Testis (tissue), 3 donors: ENCODE measurements around the gene SIL1. TPM values are rescaled to one million over a fixed set of nuclear protein-coding genes. Genes with fewer than 3 reads are reported as not detected.

Experiments
- DNase-seq: peaks from one replicate; pipeline ENCODE4 v3.0.0-alpha.2; 2019
- H3K27ac ChIP-seq, 2 donors: fragments of 200-600 bp; sonication (generic); one replicate each; pipeline ENCODE4 v1.5.1; 2019
- H3K27me3 ChIP-seq: fragments of 200-600 bp; sonication (generic); one replicate; pipeline ENCODE4 v1.5.1; 2019
- H3K36me3 ChIP-seq: fragments of 200-600 bp; sonication (generic); one replicate; pipeline ENCODE4 v1.5.1; 2017; ENCODE audit warnings: low read depth; ENCODE audit errors: missing control alignments
- H3K4me1 ChIP-seq: fragments of 200-600 bp; sonication (generic); one replicate; pipeline ENCODE4 v1.5.1; 2019
- H3K4me3 ChIP-seq, 2 donors: fragments of 200-600 bp; sonication (generic); one replicate each; pipeline ENCODE4 v1.5.1; 2017 to 2019
- H3K9me3 ChIP-seq: fragments of 200-600 bp; sonication (generic); one replicate; pipeline ENCODE4 v1.5.1; 2017
- POLR2A ChIP-seq: fragments of 450-650 bp; IDR thresholded peaks from one replicate; pipeline ENCODE4 v1.6.1; 2017; ENCODE audit warnings: antibody characterized with exemption, mild to moderate bottlenecking, moderate library complexity
- WGBS, 2 donors: methylation state at CpG; one replicate each; pipeline ENCODE4 v1.1.5; 2018; 5-methylcytosine and 5-hydroxymethylcytosine counted together
- intact Hi-C: fragments of 100-400 bp; cut with DNase I; formaldehyde crosslinking; loops from one replicate; pipeline ENCODE4 v1.15.1; 2023; ENCODE audit warnings: low total_unique reads
- polyA plus RNA-seq: library from polyadenylated mRNA; stranded (reverse); fragments of 350-450 nt; fragmentation: Illumina TruSeq; extraction: RNeasy Lipid Tissue Mini Kit (QIAGEN cat#74804); gene quantifications from one replicate; pipeline ENCODE4 v1.2.3, GENCODE V29; 2014; ENCODE audit warnings: low read depth, low replicate concordance; ENCODE audit not compliant: insufficient read depth
- total RNA-seq, 2 donors: library from RNA; depleted of rRNA; stranded (reverse); fragments of >200 nt; gene quantifications; one replicate each; pipeline ENCODE4 v1.2.3, GENCODE V29; 2016
- TF ChIP-seq, protein P1 (sequence below), 3 experiments: fragments of 450-650 bp in 2 of 3; fragments of 200-600 bp in 1 of 3; sonication (generic) in 1 of 3; IDR thresholded peaks; one replicate each; pipeline ENCODE4 v1.5.1; 2016 to 2019; ENCODE audit warnings: antibody characterized with exemption in 3 of 3, mild to moderate bottlenecking in 2 of 3, moderate library complexity in 1 of 3

SIL1 gene
- total and polyA plus RNA-seq, 3 donors from 2014 or later = 86.5 to 116 (median 98.2) TPM

GRCh38 chr5:138985256-138985655 is 212.9 kb downstream of the SIL1 start:
- H3K36me3 ChIP-seq = no peaks in the 10 kb centered on the region
- TF ChIP-seq POLR2A = no peak
- TF ChIP-seq, protein P1, sequence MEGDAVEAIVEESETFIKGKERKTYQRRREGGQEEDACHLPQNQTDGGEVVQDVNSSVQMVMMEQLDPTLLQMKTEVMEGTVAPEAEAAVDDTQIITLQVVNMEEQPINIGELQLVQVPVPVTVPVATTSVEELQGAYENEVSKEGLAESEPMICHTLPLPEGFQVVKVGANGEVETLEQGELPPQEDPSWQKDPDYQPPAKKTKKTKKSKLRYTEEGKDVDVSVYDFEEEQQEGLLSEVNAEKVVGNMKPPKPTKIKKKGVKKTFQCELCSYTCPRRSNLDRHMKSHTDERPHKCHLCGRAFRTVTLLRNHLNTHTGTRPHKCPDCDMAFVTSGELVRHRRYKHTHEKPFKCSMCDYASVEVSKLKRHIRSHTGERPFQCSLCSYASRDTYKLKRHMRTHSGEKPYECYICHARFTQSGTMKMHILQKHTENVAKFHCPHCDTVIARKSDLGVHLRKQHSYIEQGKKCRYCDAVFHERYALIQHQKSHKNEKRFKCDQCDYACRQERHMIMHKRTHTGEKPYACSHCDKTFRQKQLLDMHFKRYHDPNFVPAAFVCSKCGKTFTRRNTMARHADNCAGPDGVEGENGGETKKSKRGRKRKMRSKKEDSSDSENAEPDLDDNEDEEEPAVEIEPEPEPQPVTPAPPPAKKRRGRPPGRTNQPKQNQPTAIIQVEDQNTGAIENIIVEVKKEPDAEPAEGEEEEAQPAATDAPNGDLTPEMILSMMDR (IDR thresholded peaks at IDR 0.05) = no peak
- H3K9me3 ChIP-seq = no peaks in the 10 kb centered on the region
- DNase-seq = no peak
- no peak overlapping the region for H3K4me3 ChIP-seq
- 73 to 94% methylated on average over 4 of the region's 4 CpGs for WGBS, 2 donors
- H3K4me1 ChIP-seq = no peaks in the 10 kb centered on the region
- H3K27me3 ChIP-seq = no peaks in the 10 kb centered on the region
- intact Hi-C loops = no loop called here
- H3K27ac ChIP-seq = no peak overlapping the region

GRCh38 chr5:138983984-138984383 is 214.2 kb downstream of the SIL1 start:
- H3K9me3 ChIP-seq = no peaks in the 10 kb centered on the region
- H3K36me3 ChIP-seq = no peaks in the 10 kb centered on the region
- no peak for DNase-seq
- TF ChIP-seq, protein P1 (IDR thresholded peaks at IDR 0.05) = no peak
- no peak for TF ChIP-seq POLR2A
- intact Hi-C loops = no loop called here
- no peak overlapping the region for H3K27ac ChIP-seq
- 81 to 86% methylated on average over 2 of the region's 2 CpGs for WGBS, 2 donors
- no peaks in the 10 kb centered on the region for H3K4me1 ChIP-seq
- H3K27me3 ChIP-seq = no peaks in the 10 kb centered on the region
- H3K4me3 ChIP-seq = no peak overlapping the region

- H3K4me1 ChIP-seq = no peaks in the 10 kb centered on the region
- H3K9me3 ChIP-seq = no peaks in the 10 kb centered on the region
- TF ChIP-seq POLR2A = no peak
- TF ChIP-seq, protein P1 (IDR thresholded peaks at IDR 0.05) = no peak
- intact Hi-C loops = no loop called here
- H3K4me3 ChIP-seq = no peak overlapping the region
- H3K27ac ChIP-seq = no peak overlapping the region
- no peaks in the 10 kb centered on the region for H3K36me3 ChIP-seq
- WGBS, 2 donors = 83 to 92% methylated on average over 7 of the region's 7 CpGs
- no peaks in the 10 kb centered on the region for H3K27me3 ChIP-seq
- no peak for DNase-seq
Observed at GRCh38 chr5:138981586-138981985, 216.6 kb downstream of the SIL1 start.

DNA sequence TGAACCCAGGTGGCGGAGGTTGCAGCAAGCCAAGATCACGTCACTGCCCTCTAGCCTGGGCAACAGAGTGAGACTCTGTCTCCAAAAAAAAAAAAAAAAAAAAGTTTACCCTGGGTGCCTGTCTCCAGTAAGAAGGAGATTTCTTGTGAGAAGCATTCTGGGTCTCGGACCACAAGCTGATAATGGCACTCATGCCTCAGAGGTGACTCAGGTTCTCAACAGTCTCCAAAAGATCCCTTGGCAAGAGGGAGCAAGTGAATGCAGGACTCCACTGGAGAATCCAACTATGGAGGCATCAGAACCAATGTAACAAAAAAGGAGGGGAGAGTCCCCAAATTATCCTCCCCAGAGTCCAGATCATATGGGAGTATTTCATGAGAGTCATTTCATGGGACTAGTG is 217.0 kb downstream of the SIL1 start:
- no peak for DNase-seq
- 97% methylated on average over 3 of the region's 3 CpGs for WGBS, 2 donors
- Histone ChIP-seq H3K27me3 (no peaks in the 10 kb centered on the region), H3K4me1 (no peaks in the 10 kb centered on the region), H3K36me3 (no peaks in the 10 kb centered on the region), H3K4me3 (no peak overlapping the region), H3K9me3 (no peaks in the 10 kb centered on the region), H3K27ac (no peak overlapping the region)
- no peak for TF ChIP-seq POLR2A
- TF ChIP-seq, protein P1 (IDR thresholded peaks at IDR 0.05) = no peak
- intact Hi-C loops = no loop called here

DNA sequence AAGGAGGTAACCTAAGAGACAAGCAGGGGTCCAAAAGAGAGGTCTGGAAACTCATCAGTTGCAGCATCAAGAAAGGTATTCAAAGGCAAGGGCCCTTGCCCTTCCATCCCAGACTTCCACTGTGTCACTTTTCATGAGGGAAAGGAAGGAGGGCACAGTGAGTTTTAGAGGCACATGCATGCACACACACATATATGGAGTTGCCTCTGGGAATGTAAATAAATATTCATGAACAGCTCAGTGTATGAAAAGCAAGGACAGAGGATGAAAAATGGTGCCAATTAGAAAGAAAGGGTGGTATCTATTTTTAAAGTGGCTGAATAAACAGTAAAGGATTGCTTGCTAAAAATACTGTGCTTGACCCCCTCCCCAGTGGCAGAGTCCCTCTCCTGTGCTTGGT is 217.7 kb downstream of the SIL1 start:
- intact Hi-C loops = no loop called here

More for the DNA sequence above, 217.7 kb downstream of the SIL1 start:
- no peaks in the 10 kb centered on the region for H3K27me3 ChIP-seq
- no peak overlapping the region for H3K4me3 ChIP-seq
- H3K27ac ChIP-seq = no peak overlapping the region
- DNase-seq = no peak
- H3K36me3 ChIP-seq = no peaks in the 10 kb centered on the region
- TF ChIP-seq, protein P1 (IDR thresholded peaks at IDR 0.05) = no peak
- TF ChIP-seq POLR2A = no peak
- H3K9me3 ChIP-seq = no peaks in the 10 kb centered on the region
- no peaks in the 10 kb centered on the region for H3K4me1 ChIP-seq
